Hematopoietic multipotent progenitor cell treated with erythropoietin and hydrocortisone succinate and interleukin-3 and kit ligand, for 6 days (in vitro differentiated cells): Measurements from ENCODE around the gene ADTRP.
"Not testable (repeated sequence)": the region's sequence is repeated elsewhere in the genome, so short reads cannot be mapped to it uniquely, and the experiment has no call there.

Experiments used
- DNase-seq: peaks from one replicate; pipeline ENCODE4 v3.0.0-alpha.2; 2015

ADTRP gene

DNA sequence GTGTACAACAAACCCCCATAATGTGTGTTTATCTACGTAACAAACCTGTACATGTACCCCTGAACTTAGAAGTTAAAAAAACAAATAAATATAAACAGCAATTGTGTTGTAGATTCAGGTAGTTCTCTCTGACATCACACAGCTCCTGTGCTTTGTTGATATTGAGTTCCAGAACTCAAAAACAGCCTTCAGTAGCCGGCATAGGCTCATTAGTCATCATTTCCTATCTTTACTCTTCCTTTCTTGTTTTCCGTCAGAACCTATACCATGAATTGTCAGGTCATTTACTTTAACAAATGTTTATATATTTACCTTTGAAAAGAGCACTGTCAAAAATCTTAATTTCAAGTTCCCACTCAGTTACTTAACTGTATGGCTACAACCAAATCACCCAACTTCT is 88.8 kb downstream of the ADTRP start:
- DNase-seq = no peak

DNA sequence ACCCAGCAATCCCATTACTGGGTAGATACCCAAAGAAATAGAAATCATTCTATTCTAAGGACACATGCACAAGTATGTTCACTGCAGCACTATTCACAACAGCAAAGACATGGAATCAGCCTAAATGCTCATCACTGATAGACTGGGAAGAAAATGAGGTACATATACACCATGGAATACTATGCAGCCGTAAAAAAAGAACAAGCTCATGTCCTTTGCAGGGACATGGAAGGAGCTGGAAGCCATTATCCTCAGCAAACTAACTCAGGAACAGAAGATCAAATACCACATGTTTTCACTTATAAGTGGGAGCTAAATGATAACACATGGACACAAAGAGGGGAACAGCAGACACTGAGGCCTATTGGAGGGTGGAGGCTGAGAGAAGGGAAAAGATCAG is 89.2 kb downstream of the ADTRP start:
- not testable (repeated sequence) for DNase-seq

DNA sequence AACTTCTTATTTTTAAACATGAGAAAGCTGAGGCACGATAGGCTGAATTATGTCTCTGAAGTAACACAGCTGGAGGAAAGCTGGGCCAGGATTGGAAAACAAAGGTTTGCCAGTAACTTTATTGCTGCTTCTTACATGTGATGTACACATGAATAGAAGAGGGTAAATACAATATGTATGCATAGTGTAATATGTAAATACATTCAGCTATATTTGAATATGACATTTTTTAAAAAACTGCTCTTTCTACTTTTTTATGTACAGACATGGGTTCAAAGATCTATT is 90.2 kb downstream of the ADTRP start:
- no peak for DNase-seq

DNA sequence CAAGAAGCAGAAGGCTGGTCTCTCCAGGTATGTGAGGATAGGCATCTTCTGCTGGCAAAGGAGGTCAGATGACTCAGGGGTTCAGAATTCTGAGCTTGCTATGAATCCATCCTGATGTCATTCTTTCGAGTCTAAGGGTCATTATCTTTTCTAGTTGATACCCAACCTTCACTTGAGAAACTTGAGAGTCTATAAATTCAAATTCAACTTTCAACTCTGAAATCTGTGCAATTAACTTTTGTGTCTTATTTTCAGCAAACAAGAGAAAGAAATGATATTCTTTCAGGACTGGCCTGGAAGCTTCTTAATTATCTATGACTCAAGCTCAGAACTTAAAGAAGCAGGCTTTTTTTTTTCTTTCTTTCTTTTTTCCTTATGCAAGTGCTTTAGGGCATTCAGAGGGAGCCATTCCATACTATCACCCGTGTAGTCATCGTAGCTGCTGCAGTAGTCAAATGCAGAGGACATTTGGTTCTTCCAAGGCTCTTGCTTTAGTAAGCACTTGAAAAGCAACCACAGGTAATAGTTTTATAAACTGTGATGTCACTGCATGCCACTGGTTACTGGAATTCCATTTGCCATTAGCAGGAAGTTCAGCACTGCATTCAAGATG is 93.0 kb downstream of the ADTRP start:
- DNase-seq = no peak

GRCh38 chr6:11684901-11685480 is 93.6 kb downstream of the ADTRP start:
- no peak for DNase-seq

GRCh38 chr6:11683871-11684270 is 94.7 kb downstream of the ADTRP start:
- peak; percentile 3 for DNase-seq

DNA sequence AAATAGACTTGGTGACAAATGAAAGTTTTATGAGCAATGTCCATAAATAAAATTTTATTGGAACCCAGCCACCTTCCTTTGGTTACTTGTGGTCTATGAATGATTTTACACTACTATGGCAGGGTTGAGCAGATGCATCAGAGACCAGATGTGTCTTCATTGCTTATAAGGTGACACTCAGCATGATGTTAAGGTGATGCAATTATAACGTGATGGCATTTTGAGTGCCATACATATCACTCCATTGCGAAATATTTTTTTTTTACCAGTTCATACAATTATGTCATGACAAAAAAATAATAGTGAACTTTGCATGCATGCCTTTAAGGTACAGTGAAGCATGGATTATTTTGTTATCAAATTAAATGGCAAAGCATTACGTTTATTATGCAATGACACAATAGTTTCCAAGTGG is 96.0 kb downstream of the ADTRP start:
- DNase-seq = no peak

GRCh38 chr6:11681770-11682169 is 96.8 kb downstream of the ADTRP start:
- DNase-seq = no peak

- no peak for DNase-seq
These were observed 97.2 kb downstream of the ADTRP start for GRCh38 chr6:11681357-11681756.

DNA sequence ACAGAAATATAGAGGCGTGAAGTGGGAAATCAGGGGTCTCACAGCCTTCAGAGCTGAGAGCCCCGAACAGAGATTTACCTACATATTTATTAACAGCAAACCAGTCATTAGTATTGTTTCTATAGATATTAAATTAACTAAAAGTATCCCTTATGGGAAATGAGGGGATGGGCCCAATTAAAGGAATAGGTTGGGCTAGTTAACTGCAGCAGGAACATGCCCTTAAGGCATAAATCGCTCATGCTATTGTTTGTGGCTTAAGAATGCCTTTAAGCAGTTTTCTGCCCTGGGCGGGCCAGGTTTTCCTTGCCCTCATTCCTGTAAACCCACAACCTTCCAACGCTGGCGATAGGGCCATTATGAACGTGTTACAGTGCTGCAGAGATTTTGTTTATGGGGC is 98.1 kb downstream of the ADTRP start:
- not testable (repeated sequence) for DNase-seq

- DNase-seq = no peak
These were observed 99.5 kb downstream of the ADTRP start for GRCh38 chr6:11679099-11679498.

- DNase-seq = no peak
These were observed 103.0 kb downstream of the ADTRP start for GRCh38 chr6:11675601-11676000.

- DNase-seq = no peak
These were observed 105.9 kb downstream of the ADTRP start for GRCh38 chr6:11672669-11673068.

GRCh38 chr6:11672256-11672655 is 106.3 kb downstream of the ADTRP start:
- DNase-seq = no peak

DNA sequence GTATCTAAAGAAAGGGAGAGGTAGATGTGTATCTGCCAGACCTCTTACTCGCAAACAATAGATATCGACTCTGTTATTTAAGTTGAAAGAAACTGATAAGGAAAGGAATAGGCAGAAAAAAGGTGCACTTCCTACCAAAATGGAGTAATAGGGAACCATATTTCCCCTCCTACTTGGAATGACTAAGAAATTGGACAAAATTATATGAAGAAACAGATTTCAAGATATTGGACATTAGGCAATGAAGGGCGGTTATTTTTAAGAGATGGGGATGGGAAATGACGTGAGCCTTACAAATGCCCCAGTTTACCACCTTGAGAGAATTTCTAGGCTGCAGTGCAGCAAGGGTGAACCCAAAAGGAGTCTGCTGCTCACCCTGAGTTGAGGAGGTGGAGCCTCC is 108.9 kb downstream of the ADTRP start:
- no peak for DNase-seq

DNA sequence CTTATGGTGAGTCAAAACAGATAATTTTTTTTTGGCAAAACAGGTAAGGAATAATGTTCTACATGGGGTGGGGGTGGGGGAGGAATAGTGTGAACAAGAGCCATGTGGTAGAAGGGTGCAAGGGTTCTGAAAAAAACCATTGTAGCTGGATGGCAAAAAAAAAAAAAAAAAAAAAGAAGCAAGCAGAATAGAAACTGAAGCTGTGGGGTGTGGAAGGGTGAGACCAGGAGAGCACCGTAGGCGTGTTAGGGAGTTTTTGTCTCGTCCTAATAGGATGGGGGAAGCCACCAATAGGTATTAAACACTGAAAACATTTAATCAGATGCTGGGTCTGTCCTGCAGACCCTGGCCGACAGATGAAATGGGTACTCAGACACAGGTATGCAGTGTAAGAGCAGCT is 110.1 kb downstream of the ADTRP start:
- no peak for DNase-seq

- DNase-seq = no peak
These were observed 110.7 kb downstream of the ADTRP start for GRCh38 chr6:11667876-11668275.

DNA sequence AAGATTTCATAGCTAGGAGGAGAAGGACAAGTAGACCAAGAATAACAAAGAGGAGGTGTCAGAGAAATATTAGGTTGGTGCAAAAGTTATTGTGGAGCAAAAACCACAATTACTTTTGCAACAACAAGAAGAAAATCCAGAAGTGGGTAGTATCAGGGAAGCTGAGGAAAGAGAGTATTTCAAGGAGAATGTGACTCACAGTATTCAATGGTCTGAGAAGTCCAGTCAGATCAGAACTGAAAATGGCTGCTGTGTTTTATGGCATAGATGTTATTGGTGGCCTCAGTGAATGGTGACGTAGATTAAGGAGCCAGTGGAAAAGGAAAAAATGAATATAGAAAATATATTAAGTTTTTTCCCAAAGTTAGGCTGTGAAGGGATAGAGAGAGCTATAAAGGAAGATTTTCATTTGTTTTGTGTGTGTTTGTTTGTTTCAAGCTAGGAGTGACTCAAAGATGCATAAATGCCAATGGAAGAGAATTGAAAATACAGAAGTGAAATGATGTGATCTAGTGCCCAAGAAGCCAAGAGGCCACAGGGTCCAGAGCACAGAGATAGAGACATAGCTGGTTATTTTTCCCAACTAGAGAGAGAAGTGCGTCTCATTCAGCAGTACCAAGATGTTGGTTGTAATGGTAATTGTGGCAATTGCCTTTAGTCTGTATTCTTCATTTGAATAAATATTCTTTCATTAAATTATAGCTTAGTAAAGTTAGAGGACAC is 112.8 kb downstream of the ADTRP start:
- no peak for DNase-seq
